Panc1 (cell line): ENCODE data around the gene TGIF2. TPM values are rescaled to one million over a fixed set of nuclear protein-coding genes. Genes with fewer than 3 reads are reported as not detected.

ENCODE experiments used
- ATAC-seq: fragments of 200-7000 bp; cut with Tn5 transposase; 2 replicates; pipeline ENCODE4 v1.9.1; 2020; ENCODE audit warnings: mild to moderate bottlenecking, moderate library complexity
- BruUV-seq: library from RNA; stranded (reverse); fragments of 400-500 nt; replicated peaks from 2 replicates; lab custom pipeline; 2021; lab: Mats Ljungman, UMichigan
- CTCF ChIA-PET: fragments of 300-600 bp; sonication (Branson Sonifier 250); formaldehyde crosslinking; loops from one replicate; lab custom pipeline; 2022; ENCODE audit warnings: antibody characterized with exemption; lab: Charles Lee
- POLR2A ChIA-PET: fragments of 300-600 bp; sonication (Branson Sonifier 250); formaldehyde crosslinking; loops from one replicate; lab custom pipeline; 2022; ENCODE audit warnings: antibody characterized with exemption; lab: Charles Lee
- DNase-seq: peaks from one replicate; pipeline ENCODE4 v3.0.0-alpha.2; 2010; ENCODE audit warnings: low read depth, low spot score
- H3K27ac ChIP-seq: 2 replicates; pipeline ENCODE4 v1.5.1; 2011; ENCODE audit warnings: mild to moderate bottlenecking, low read length, inconsistent platforms
- H3K27me3 ChIP-seq: fragments of 200-500 bp; sonication (Bioruptor generic); 2 replicates; pipeline ENCODE4 v1.6.0; 2014; ENCODE audit warnings: low read length, inconsistent platforms; ENCODE audit not compliant: control insufficient read depth, insufficient read depth
- H3K36me3 ChIP-seq: fragments of 200-500 bp; sonication (Bioruptor generic); 2 replicates; pipeline ENCODE4 v1.5.1; 2014; ENCODE audit warnings: inconsistent platforms, mild to moderate bottlenecking, low read length, moderate library complexity; ENCODE audit not compliant: control insufficient read depth, insufficient read depth
- H3K4me1 ChIP-seq: 2 replicates; pipeline ENCODE4 v1.5.1; 2011; ENCODE audit warnings: inconsistent platforms, mild to moderate bottlenecking, low read length, moderate library complexity; ENCODE audit not compliant: control insufficient read depth, insufficient read depth
- H3K4me3 ChIP-seq, 2 experiments: 2 replicates each; pipeline ENCODE4 v1.5.1; 2011 to 2012; ENCODE audit warnings: low read depth in 2 of 2, low read length in 2 of 2, mild to moderate bottlenecking in 2 of 2, inconsistent platforms in 1 of 2, moderate library complexity in 1 of 2
- H3K9me3 ChIP-seq: fragments of 200-500 bp; sonication (Bioruptor generic); 2 replicates; pipeline ENCODE4 v1.5.1; 2014; ENCODE audit warnings: low read depth, mild to moderate bottlenecking, inconsistent platforms, low read length, moderate library complexity; ENCODE audit not compliant: control insufficient read depth, insufficient read depth
- POLR2AphosphoS5 ChIP-seq: IDR thresholded peaks from 2 replicates; pipeline ENCODE4 v1.6.1; 2012; ENCODE audit warnings: mild to moderate bottlenecking, low read depth, low read length, moderate library complexity
- SIN3A ChIP-seq: IDR thresholded peaks from 2 replicates; pipeline ENCODE4 v1.6.1; 2012; ENCODE audit warnings: low read depth, mild to moderate bottlenecking, low read length, moderate library complexity, borderline replicate concordance; ENCODE audit not compliant: insufficient read depth
- TCF7L2 ChIP-seq: IDR thresholded peaks from 2 replicates; pipeline ENCODE4 v1.6.1; 2011; ENCODE audit warnings: mild to moderate bottlenecking, low read depth, low read length, inconsistent platforms
- in situ Hi-C: cut with HindIII; loops from 2 replicates; pipeline ENCODE4 v1.10.0; 2016; ENCODE audit warnings: low sequenced_read_pairs, low pct_unique_long_range_greater_than_20kb
- intact Hi-C: fragments of 100-400 bp; cut with micrococcal nuclease; formaldehyde crosslinking; loops from one replicate; pipeline ENCODE4 v1.10.0; 2022; ENCODE audit not compliant: unreplicated experiment
- total RNA-seq: library from RNA; stranded (reverse); gene quantifications from one replicate; pipeline ENCODE4 v1.2.1, GENCODE V29; 2021; ENCODE audit not compliant: unreplicated experiment
- TF ChIP-seq, protein P1 (sequence below): fragments of 450-650 bp; IDR thresholded peaks from 2 replicates; pipeline ENCODE4 v1.5.1; 2017; ENCODE audit warnings: mild to moderate bottlenecking
- TF ChIP-seq, protein P2 (sequence below), 2 experiments: IDR thresholded peaks; 2 replicates each; pipeline ENCODE4 v1.6.1; 2011 to 2012; ENCODE audit warnings: low read depth in 2 of 2, control low read depth in 1 of 2, low read length in 1 of 2, mild to moderate bottlenecking in 1 of 2, moderate library complexity in 1 of 2; ENCODE audit not compliant: insufficient read depth in 1 of 2

Gene TGIF2
- total RNA-seq, 1 experiment from 2014 or later: 18.0 TPM

DNA sequence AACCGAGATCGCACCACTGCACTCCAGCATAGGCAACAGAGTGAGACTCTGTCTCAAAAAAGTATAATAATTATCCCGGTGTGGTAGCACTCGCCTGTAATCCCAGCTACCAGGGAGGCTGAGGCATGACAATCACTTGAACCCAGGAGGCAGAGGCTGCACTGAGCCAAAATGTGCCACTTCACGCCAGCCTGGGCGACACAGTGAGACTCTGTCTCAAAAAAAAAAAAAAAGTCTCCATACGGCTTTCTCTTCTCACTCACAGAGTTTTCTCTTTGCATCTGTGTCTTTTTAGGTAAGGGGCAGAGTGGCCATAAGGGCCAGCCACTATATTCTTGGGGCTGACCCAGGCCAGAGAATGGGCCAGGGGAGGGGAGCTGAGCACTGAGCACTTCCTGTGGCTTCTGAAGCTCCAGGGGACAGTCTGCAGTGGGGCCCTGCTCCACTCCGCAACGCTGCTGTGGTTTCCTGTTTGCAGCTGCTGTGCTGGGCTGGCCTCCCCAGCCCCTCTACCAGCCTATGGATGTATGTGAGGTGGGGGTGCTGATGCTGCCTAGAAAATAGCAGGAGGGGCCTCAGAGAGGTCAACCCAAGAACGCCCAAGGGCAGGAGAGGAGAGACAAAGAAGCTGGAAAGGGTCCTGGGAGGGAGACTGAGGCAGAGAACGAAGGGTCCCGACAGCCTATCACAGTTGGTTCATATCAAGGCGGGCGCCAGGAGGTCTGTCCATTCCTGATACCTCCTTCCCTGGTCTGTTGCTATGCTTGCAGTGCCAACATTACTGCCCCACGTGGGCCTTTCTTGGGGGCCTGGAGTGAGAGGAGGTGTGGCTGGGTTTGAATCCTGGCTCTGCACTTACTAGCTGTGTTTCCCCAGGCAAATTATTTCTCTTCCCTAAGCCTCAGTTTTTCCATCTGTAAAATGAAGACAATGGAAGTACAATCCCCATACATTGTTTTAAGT is 56.6 kb downstream of the TGIF2 start:
- H3K27me3 ChIP-seq: no peaks in the 10 kb centered on the region
- H3K9me3 ChIP-seq: no peaks in the 10 kb centered on the region
- ATAC-seq (no peak), DNase-seq (no peak)
- in situ Hi-C loops: no loop called here
- H3K27ac ChIP-seq: no peak overlapping the region
- H3K36me3 ChIP-seq: no peaks in the 10 kb centered on the region
- no peaks in the 10 kb centered on the region for H3K4me1 ChIP-seq
- ChIA-PET POLR2A (no interaction called here), CTCF (no interaction called here)
- no TSS peak for BruUV-seq
- H3K4me3 ChIP-seq: no peak overlapping the region
- intact Hi-C loops: no loop called here
- no peak for TF ChIP-seq TCF7L2
- TF ChIP-seq, protein P1, sequence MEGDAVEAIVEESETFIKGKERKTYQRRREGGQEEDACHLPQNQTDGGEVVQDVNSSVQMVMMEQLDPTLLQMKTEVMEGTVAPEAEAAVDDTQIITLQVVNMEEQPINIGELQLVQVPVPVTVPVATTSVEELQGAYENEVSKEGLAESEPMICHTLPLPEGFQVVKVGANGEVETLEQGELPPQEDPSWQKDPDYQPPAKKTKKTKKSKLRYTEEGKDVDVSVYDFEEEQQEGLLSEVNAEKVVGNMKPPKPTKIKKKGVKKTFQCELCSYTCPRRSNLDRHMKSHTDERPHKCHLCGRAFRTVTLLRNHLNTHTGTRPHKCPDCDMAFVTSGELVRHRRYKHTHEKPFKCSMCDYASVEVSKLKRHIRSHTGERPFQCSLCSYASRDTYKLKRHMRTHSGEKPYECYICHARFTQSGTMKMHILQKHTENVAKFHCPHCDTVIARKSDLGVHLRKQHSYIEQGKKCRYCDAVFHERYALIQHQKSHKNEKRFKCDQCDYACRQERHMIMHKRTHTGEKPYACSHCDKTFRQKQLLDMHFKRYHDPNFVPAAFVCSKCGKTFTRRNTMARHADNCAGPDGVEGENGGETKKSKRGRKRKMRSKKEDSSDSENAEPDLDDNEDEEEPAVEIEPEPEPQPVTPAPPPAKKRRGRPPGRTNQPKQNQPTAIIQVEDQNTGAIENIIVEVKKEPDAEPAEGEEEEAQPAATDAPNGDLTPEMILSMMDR: no peak
- TF ChIP-seq SIN3A: no peak
- TF ChIP-seq POLR2AphosphoS5: no peak
- TF ChIP-seq, protein P2, sequence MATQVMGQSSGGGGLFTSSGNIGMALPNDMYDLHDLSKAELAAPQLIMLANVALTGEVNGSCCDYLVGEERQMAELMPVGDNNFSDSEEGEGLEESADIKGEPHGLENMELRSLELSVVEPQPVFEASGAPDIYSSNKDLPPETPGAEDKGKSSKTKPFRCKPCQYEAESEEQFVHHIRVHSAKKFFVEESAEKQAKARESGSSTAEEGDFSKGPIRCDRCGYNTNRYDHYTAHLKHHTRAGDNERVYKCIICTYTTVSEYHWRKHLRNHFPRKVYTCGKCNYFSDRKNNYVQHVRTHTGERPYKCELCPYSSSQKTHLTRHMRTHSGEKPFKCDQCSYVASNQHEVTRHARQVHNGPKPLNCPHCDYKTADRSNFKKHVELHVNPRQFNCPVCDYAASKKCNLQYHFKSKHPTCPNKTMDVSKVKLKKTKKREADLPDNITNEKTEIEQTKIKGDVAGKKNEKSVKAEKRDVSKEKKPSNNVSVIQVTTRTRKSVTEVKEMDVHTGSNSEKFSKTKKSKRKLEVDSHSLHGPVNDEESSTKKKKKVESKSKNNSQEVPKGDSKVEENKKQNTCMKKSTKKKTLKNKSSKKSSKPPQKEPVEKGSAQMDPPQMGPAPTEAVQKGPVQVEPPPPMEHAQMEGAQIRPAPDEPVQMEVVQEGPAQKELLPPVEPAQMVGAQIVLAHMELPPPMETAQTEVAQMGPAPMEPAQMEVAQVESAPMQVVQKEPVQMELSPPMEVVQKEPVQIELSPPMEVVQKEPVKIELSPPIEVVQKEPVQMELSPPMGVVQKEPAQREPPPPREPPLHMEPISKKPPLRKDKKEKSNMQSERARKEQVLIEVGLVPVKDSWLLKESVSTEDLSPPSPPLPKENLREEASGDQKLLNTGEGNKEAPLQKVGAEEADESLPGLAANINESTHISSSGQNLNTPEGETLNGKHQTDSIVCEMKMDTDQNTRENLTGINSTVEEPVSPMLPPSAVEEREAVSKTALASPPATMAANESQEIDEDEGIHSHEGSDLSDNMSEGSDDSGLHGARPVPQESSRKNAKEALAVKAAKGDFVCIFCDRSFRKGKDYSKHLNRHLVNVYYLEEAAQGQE (IDR thresholded peaks at IDR 0.05; ENCODE audit: insufficient read depth in 1 of 2, low read depth in 2 of 2, low read length in 1 of 2): no peak

DNA sequence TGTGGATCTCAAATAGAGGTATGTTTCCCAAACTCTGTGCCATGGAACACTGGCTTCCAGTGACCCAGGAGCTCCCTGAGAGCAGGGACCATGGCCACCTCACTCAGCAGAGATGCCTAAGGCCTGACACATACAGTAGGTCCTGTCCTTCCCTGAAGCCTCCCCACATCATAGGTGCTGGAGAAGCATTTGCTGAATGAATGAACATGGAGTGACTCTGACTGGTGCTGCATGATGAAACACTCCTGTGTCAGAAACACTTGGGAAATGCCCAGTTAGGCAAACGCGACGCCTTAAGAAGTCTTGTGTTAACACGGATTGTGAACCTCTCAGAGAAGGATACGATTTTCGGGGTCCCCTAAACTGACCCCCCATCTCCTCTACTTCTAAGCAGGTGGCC is 58.2 kb downstream of the TGIF2 start:
- in situ Hi-C loops: no loop called here
- ChIA-PET CTCF (interaction anchor here (0.5 kb wide), 1 partner anchor 198 kb away, joined by 6 read pairs; no protein-coding TSS in a partner anchor), POLR2A (no interaction called here)
- Histone ChIP-seq H3K27ac (no peak overlapping the region), H3K4me3 (no peak overlapping the region), H3K9me3 (no peaks in the 10 kb centered on the region), H3K4me1 (no peaks in the 10 kb centered on the region), H3K36me3 (no peaks in the 10 kb centered on the region), H3K27me3 (no peaks in the 10 kb centered on the region)
- no TSS peak for BruUV-seq
- intact Hi-C loops: no loop called here
- ATAC-seq (no peak), DNase-seq (no peak)
- TF ChIP-seq, protein P1: no peak
- TF ChIP-seq TCF7L2 (no peak), SIN3A (no peak), POLR2AphosphoS5 (no peak)
- TF ChIP-seq, protein P2 (IDR thresholded peaks at IDR 0.05; ENCODE audit: insufficient read depth in 1 of 2, low read depth in 2 of 2, low read length in 1 of 2): no peak
